CD4-positive, alpha-beta T cell treated with Interleukin-1 beta for 1 hour (primary cell): Measurements from ENCODE around the gene TTC7B.

Experiments
- DNase-seq, 2 donors: peaks; one replicate each; pipeline ENCODE4 v3.0.0-alpha.2; 2020 to 2022

The TTC7B gene

DNA sequence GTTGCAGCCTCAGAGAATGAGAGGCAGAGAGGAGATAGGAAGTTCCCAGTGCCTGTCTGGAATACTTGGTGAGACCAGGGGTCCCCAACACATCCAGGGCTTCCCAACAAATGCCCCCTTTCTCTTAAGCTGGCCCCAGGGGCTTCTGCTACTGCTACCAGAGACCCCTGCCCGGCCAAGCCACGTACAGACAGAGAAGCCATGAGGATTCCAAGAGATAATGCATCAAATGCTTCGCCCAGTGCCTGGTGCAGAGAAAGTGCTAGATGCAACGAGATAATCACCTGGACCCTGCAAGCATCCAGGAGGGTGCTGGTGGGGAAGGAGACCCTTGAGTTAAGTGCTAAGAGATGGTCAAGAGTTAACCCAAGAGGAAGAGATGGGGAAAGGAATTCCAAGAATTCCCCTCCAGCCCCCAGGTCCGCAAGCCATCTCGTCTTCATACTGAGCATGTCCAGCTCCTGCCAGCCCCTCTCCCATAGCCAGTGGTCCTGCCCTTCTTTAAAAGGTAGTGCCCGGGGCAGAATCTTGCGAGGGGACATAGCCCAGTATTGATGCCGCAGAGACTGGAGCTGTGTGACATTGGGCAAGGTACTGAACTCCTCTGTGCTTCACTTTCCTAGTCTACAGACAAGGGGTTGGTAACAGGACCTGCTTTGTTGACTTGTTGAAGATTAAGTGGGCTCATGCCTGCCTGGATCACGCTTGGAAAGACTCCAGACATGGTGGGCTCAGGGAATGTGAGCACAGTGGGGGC lies 316.1 kb downstream of the TTC7B start:
- no peak for DNase-seq

DNA sequence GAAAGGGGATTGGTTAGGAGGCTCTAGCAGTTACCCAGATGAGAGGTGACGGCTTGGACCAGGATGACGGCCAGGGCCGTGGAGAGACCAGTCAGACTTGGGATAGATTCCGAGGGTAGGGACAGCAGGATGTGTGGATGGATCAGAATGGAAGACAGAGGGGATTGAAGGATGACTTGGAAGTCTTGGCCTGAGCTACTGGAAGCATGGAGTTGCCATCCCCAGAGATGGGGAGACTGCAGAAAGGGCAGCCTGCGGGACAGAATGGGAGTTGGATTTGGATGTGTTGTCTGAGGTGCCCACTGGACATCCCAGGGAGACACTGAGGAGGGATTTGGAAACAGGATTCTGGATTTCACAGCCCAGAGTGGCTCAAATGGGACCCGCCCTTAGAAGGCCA lies 317.1 kb downstream of the TTC7B start:
- DNase-seq: no peak

DNA sequence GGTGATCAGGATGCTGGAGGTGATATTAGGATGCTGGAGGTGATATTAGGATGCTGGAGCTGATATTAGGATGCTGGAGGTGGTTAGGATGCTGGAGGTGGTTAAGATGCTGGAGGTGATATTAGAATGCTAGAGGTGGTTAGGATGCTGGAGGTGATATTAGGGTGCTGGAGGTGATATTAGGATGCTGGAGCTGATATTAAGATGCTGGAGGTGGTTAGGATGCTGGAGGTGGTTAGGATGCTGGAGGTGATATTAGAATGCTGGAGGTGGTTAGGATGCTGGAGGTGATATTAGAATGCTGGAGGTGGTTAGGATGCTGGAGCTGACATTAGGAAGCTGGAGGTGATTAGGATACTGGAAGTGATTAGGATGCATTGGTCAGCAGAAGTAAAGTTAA lies 318.0 kb downstream of the TTC7B start:
- no peak for DNase-seq

DNA sequence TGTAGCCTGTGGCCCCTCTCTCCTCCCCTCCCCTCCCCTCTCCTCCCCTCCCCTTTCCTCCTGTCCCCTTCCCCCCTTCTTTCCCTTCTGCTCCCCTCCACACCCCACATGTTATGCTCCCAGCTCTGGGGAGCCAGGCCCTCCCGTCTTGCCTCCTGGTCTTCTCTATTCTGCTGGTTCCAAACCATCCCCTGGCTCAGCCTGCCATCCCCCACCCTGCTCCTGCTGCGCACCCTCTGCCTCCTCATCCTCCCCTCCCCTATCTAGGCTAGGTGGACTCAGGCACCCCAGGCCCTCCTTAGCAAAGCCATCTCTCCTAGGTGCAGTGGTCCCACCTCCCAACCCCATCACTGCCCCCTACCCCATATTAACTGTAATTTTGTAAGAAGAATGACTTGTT lies 319.9 kb downstream of the TTC7B start:
- DNase-seq: no peak

DNA sequence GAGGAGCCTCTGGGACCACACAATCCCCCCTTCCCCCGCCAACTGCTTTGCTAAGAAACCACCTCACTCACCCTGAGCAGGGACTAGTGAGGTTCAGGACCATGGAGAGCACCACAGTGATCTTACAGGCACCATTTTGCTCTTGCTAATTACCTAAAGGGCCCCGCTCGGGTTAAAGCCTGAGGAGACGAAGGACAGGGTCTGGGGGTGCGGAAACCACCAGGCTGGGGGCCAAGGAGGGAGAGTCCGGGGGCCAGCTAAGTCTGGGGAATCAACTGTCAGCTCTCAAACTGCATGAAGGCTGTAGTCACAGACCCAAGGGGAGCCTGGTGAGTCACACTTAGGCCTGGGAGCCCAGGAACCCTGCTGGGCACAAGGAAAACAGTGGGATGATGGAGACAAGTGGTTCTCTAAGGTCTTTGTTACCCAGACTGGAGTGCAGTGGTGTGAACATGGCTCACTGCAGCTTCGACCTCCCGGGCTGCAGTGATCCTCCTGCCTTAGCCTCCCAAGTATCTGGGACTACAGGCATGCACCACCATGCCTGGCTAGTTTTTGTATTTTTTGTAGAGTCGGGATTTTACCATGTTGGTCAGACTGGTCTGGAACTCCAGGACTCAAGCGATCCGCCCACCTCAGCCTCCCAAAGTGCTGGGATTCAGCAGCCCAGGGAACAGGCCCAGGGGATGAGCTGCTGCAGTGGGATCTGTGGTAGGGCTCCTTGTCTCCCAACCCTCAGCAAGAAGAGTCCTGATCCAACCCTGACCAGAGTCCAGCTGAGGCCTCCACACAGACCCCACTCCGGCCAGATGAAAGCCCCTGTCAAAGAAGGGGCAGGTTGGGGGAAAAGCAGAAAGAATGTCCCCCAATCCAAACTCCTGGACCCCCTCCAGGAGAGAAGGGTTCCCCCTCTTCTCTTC lies 320.6 kb downstream of the TTC7B start:
- DNase-seq: peak; percentile 12 to 37

DNA sequence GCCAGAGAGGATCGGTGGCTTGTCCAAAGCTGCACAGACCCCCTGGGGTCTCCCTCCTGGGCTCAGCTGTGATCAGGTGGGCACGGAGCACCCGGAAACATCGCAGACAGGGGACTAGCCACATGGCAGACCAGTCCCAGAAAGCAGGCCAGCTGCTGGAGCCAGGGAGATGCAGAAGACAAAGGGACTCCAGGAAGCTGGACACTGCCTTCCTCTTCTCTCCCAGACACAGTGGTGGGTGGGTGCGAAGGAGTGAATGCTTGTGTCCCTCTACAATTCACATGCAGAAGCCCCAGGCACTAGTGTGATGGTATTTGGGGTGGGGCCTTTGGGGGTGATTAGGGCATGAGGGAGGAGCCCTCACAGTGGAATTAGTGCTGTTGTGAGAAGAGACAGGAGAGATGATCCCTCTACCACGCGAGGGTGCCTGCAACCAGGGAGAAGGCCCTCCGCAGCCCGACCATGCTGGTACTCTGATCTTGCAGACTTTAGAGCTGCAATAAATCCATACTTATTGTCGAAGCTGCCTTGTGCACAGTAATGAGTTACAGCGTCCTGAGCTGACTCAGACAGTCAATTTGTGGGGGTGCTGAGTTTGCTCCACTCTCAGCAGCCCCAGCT lies 324.2 kb downstream of the TTC7B start:
- no peak for DNase-seq

DNA sequence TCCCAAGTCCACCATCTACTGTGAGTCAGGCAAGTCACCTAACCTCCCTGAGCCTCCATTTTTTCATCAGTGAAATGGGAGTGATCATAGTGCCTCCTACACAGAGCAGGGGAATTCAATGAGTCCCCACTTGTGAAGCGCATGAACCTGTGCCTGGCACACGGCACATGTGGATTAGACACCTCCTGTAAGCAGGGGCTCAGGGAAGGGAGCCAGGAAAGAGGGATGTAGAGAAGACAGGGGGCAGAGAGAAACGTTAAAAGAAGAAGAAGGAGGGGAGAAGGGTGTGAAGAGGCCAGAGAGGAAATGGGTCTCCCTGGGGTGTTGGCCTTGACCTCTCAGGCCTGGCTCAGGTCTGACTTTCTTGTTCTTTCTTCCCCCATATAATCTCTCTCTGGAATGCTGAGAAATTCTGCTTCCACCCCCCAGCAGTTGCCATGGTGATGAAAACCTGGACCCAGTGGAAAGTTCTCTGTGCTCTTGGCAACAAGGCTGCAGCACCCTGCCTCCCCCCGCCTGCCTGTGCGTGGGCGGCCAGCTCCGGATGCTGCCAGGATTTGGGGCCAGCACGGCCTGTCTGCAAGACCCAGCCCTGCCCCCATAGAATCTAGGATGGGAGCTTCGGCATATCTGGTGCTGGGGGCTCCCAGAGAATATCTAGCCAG lies 324.9 kb downstream of the TTC7B start:
- DNase-seq: no peak

DNA sequence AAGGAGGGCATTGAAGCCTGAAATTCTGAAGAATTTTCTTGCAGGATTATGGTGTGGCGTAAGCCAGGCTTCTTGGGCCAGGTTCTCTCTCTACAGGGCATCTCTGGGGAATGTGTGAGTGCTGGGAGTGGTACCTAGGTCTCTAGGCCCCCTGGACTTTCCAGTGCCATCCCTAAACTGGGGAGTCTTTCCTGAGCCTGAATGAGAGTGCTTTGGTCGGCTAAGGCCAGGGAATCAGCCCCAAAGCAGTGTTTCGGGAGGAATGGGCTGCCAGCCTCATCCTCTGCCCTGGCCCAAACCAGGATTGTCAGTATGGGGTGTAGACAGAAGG lies 325.5 kb downstream of the TTC7B start:
- DNase-seq: no peak

DNA sequence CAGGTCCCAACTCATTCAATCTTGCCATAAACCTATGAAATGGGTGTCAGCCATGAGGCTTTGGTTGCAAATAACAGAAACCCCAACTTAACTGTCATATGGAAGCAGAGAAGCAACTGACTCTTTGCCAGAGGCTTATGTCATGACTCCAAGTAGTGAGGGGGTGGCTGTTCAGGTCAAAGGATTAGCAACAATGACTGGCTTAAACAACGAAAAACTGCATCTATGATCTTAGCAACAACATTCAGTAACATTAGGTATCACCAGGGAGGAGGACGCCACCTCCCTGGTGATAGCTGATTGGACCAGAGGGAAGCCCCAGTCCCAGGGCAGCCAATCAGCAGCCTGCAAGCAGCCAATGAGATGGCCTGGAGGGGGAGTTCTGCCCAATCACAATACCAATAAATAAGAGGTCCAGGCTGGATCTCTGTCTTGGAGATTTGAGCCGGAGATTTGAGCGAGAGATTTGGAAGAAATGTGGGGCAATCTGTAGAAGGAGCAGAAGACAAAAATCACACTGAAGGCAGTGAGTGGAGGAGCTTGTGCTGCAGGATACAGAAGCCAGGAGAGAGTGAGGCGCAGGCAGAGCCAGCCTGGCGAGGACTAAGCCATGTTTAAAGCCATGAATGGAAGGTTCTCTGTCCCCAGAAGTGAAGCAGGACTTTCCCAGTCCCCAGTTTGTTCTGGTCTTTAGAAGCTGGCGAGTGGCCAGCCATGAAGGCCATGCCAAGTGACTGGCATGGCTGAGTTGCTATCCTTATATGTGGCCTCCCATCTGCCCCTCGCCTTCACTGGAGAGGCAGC lies 326.1 kb downstream of the TTC7B start:
- no peak for DNase-seq

DNA sequence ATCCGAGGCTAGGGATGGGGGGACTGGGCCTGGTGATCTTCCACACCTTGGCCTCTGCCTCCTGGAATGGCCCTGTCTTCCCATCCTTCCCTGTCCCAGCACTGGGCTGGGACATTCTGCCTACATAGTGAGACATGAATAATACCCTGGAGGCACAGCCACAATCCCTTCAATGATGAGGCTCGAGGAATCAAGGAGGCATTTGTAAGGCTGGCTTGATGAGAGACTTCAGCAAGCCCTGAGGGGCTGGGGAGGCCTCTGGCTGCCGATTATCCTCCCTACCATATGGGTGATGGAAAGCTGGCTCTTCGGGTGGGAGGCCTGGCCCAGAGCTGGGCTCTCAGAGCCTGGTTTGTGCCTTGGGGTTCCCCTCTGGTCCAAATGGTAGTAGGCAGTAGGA lies 326.9 kb downstream of the TTC7B start:
- no peak for DNase-seq

DNA sequence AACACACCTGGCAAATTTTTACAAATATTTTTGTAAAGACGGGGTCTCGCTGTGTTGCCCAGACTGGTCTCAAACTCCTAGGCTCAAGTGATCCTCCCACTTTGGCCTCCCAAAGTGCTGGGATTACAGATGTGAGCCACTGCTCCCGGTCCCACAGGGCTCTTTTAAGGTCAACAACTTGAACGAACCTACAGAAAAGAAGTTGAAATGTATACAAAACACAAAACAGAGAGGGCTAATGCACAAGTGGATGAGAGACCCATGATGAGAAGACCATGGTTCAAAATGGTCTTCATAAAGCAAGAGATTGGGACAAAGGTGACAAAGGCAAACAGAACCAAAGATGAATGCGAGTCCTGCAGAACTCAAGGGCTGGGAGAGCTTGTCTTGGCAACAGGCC lies 328.0 kb downstream of the TTC7B start:
- DNase-seq: no peak

DNA sequence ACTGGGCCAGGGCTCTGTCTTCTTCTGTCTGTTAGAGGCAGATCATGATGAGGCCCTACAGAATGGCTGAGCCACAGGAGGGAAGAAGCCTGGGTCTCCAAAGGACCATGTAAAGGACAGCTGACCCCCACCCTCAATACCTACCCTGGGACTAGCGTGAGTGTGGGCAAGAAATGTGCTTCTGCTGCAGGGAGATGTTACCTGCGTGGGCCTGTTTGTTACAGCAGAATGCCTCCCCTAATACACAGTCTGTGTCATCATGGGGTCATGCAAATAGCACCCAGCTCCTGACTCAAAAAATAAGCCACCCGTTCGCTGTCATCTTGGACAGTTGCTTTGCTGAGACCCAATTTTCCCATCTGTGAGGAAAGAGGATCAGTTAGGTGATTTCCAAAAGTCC lies 328.8 kb downstream of the TTC7B start:
- no peak for DNase-seq

DNA sequence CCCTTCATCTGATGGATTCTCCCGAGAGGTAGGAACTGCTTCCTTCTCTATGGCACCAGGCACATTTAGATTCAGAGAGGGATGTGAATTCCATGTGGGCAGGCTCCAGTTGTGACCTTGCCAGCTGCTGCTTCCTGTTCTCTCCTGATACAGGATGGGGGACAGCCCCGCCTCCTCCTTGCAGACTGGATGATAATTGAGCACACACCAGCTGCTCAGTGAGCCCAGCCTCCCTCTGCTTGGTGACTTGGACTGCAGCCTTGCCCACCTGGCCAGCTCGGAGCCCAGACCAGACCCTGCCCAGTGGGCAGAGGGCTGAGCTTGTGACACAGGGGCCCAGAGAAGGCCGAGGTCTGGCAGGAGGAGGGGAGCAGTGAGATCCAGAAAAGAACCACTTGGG lies 329.2 kb downstream of the TTC7B start:
- DNase-seq: no peak

DNA sequence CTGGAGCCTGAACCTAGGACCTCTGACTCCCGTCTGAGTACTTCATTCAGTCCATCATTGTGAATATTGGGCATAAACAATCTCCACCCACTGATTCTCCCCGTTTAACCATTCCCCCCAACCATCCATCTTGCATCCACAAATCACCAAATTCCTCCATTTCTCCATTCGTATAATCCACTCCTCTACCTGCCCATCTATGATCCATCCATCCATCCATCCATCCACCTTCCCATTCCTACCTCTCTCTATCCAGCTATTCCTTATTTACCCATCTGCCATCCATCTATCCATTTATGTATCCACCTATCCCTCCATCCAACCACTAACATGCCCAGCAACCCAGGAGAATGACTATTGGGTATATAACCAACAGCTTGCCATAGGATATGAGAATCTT lies 331.9 kb downstream of the TTC7B start:
- DNase-seq: no peak

DNA sequence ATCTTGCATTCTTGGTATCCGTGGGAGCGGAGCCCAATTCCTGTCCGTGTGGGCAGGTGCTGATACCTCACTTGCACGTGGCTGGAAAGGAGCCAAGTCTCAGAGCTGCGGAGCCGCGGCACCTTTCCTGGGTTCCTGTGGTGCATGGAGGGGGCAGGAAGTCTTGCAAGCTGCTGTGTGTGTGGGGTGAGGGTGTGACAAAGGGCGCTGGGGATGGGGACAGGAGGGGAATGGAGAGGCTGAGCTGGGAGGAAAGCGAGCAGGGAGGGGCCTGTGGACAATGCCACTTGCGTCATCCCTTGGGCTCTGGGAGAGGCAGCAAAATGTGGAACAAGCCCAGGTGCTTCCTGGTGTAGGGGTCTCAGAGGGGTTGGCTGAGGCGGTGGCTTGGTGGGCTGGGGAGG lies 332.7 kb downstream of the TTC7B start:
- DNase-seq: peak; percentile 8 to 30

DNA sequence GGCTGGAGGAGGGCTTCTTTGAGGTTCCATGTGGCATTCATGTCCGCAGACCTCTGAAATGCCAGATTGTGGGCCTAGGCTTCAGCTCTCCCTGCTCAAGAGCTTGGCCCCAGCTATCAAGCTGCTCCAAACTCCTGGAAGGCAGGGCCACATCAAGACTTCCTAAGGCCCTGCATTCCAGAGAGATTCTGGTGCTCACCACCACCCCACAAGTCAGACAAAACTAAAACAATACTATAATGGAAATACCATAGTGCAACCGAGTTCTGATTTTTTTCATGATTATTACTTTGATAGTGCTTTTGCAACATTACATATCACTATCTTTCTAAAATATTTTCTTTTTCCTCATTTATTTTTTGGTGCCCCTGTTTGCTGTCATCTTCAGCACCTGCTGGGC lies 333.1 kb downstream of the TTC7B start:
- no peak for DNase-seq

DNA sequence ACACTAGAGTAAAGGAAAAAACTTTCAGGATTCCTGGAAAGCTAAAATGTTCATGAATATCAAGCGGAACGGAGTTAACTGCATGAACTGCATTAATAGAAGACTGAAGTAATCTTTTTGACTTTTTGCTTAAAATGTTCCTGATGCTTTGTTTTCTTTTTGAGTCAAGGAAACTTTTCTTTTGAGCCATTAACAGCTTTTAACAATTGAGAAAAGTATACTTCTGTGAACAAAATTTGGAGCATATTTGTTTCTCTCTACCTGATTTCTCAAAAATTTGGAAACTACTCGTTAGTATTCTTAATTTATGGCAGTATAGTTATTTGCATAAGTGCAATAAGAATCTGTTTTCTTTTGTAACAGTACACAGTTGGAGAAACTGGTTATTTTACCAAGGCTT lies 340.9 kb downstream of the TTC7B start:
- no peak for DNase-seq
